Uterus (tissue), 4 donors: ENCODE data around the gene SPZ1. TPM values are rescaled to one million over a fixed set of nuclear protein-coding genes. Genes with fewer than 3 reads are reported as not detected.

ENCODE experiments used
- DNase-seq, 2 donors: peaks; one replicate each; pipeline ENCODE4 v3.0.0-alpha.2; 2019 to 2020
- H3K27ac ChIP-seq, 2 donors: fragments of 200-600 bp; sonication (generic); 1 replicate in 1 of 2; 2 replicates in 1 of 2; pipeline ENCODE4 v1.5.1; 2016 to 2018
- H3K27me3 ChIP-seq, 2 donors: fragments of 200-600 bp; sonication (generic); one replicate each; pipeline ENCODE4 v1.5.1; 2018 to 2019; ENCODE audit warnings: control low read depth in 1 of 2
- H3K36me3 ChIP-seq, 2 donors: fragments of 200-600 bp; sonication (generic); one replicate each; pipeline ENCODE4 v1.5.1; 2019; ENCODE audit warnings: control low read depth in 1 of 2
- H3K4me1 ChIP-seq, 2 donors: fragments of 200-600 bp; sonication (generic); one replicate each; pipeline ENCODE4 v1.5.1; 2018 to 2019; ENCODE audit warnings: control low read depth in 1 of 2
- H3K4me3 ChIP-seq, 2 donors: fragments of 200-600 bp; sonication (generic); 1 replicate in 1 of 2; 2 replicates in 1 of 2; pipeline ENCODE4 v1.5.1; 2018 to 2019; ENCODE audit warnings: mild to moderate bottlenecking in 1 of 2
- H3K9me3 ChIP-seq, 2 donors: fragments of 200-600 bp; sonication (generic); one replicate each; pipeline ENCODE4 v1.5.1; 2019; ENCODE audit warnings: control low read depth in 1 of 2
- CTCF ChIP-seq, 4 experiments: fragments of 200-600 bp in 2 of 4; fragments of 450-650 bp in 2 of 4; sonication (generic) in 2 of 4; IDR thresholded peaks; one replicate each; pipeline ENCODE4 v1.5.1; 2016 to 2019; ENCODE audit warnings: antibody characterized with exemption in 4 of 4, mild to moderate bottlenecking in 2 of 4, moderate library complexity in 1 of 4
- POLR2A ChIP-seq, 2 donors: fragments of 450-650 bp; IDR thresholded peaks; one replicate each; pipeline ENCODE4 v1.6.1; 2016; ENCODE audit warnings: antibody characterized with exemption in 2 of 2, mild to moderate bottlenecking in 1 of 2, moderate library complexity in 1 of 2
- intact Hi-C: fragments of 100-400 bp; cut with DNase I; formaldehyde crosslinking; loops from one replicate; pipeline ENCODE4 v1.15.1; 2023; ENCODE audit warnings: low total_unique reads
- total RNA-seq, 4 donors: library from RNA; depleted of rRNA in 3 of 4; stranded (reverse); fragments of >200 nt in 3 of 4; gene quantifications; one replicate each; pipeline versions ENCODE4 v1.1.0 to v1.2.4, GENCODE V29; 2014 to 2023
- donor health status: DM: yes; HTN: yes; CAD: no.

SPZ1 gene
- total RNA-seq, 4 donors from 2014 or later: not detected

GRCh38 chr5:80324912-80325311 is 5.1 kb downstream of the SPZ1 start:
- Histone ChIP-seq H3K27me3 (no peaks in the 10 kb centered on the region), H3K36me3 (no peaks in the 10 kb centered on the region), H3K4me3 (no peak overlapping the region), H3K4me1 (no peaks in the 10 kb centered on the region), H3K9me3 (no peaks in the 10 kb centered on the region), H3K27ac (no peak overlapping the region)
- no peak for DNase-seq
- no peak for TF ChIP-seq POLR2A (IDR thresholded peaks at IDR 0.05)
- TF ChIP-seq CTCF (IDR thresholded peaks at IDR 0.05): no peak
- intact Hi-C loops: no loop called here

GRCh38 chr5:80326468-80326867 is 6.7 kb downstream of the SPZ1 start:
- H3K27me3 ChIP-seq: no peaks in the 10 kb centered on the region
- H3K27ac ChIP-seq: no peak overlapping the region
- no peaks in the 10 kb centered on the region for H3K4me1 ChIP-seq
- no peaks in the 10 kb centered on the region for H3K36me3 ChIP-seq
- no peak for DNase-seq
- H3K9me3 ChIP-seq: no peaks in the 10 kb centered on the region
- no peak overlapping the region for H3K4me3 ChIP-seq
- intact Hi-C loops: no loop called here
- TF ChIP-seq POLR2A (IDR thresholded peaks at IDR 0.05): no peak
- TF ChIP-seq CTCF (IDR thresholded peaks at IDR 0.05): no peak

- intact Hi-C loops: no loop called here
- no peak for TF ChIP-seq POLR2A (IDR thresholded peaks at IDR 0.05)
- TF ChIP-seq CTCF (IDR thresholded peaks at IDR 0.05): no peak
- H3K27ac ChIP-seq: no peak overlapping the region
- H3K4me3 ChIP-seq: no peak overlapping the region
- H3K9me3 ChIP-seq: no peaks in the 10 kb centered on the region
- no peaks in the 10 kb centered on the region for H3K4me1 ChIP-seq
- H3K36me3 ChIP-seq: no peaks in the 10 kb centered on the region
- no peak for DNase-seq
- no peaks in the 10 kb centered on the region for H3K27me3 ChIP-seq
These were observed 17.6 kb downstream of the SPZ1 start for GRCh38 chr5:80337379-80337778.

- Histone ChIP-seq H3K9me3 (no peaks in the 10 kb centered on the region), H3K4me3 (no peak overlapping the region), H3K36me3 (no peaks in the 10 kb centered on the region), H3K27me3 (no peaks in the 10 kb centered on the region), H3K4me1 (no peaks in the 10 kb centered on the region), H3K27ac (no peak overlapping the region)
- TF ChIP-seq CTCF (IDR thresholded peaks at IDR 0.05) (no peak), POLR2A (IDR thresholded peaks at IDR 0.05) (no peak)
- DNase-seq: no peak
- intact Hi-C loops: no loop called here
These were observed 19.3 kb downstream of the SPZ1 start for GRCh38 chr5:80339116-80339515.

- Histone ChIP-seq H3K4me1 (no peaks in the 10 kb centered on the region), H3K27ac (no peak overlapping the region), H3K36me3 (no peaks in the 10 kb centered on the region), H3K4me3 (no peak overlapping the region), H3K9me3 (no peaks in the 10 kb centered on the region), H3K27me3 (no peaks in the 10 kb centered on the region)
- intact Hi-C loops: no loop called here
- TF ChIP-seq POLR2A (IDR thresholded peaks at IDR 0.05) (no peak), CTCF (IDR thresholded peaks at IDR 0.05) (no peak)
- no peak for DNase-seq
These were observed 21.4 kb downstream of the SPZ1 start for GRCh38 chr5:80341016-80341775.
